Medulla oblongata (tissue), 1 donor: ENCODE results near the gene LAMB4.

Experiments used
- DNase-seq: peaks from one replicate; pipeline ENCODE4 v3.0.0-alpha.2; 2015; ENCODE audit errors: extremely low spot score

LAMB4 gene

DNA sequence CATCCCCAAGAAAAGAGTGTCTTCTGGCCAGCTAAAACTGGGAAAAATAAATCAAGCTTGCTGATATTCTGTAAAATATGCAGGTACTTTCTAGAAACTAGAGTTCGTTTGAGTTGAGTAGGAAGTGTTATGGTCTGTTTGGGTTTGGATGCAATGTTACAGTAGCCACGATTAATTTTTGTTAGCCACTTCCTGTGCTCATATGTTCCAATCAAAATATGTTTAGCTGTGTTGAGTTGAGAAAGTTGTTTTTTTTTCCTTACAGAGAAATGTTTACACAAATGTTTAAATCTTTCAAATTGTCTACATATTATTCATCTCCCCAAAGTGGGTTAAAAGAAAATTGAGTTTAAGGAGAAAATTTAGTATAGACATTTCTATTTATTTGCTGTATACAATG, 115.9 kb downstream of the LAMB4 start:
- no peak for DNase-seq

DNA sequence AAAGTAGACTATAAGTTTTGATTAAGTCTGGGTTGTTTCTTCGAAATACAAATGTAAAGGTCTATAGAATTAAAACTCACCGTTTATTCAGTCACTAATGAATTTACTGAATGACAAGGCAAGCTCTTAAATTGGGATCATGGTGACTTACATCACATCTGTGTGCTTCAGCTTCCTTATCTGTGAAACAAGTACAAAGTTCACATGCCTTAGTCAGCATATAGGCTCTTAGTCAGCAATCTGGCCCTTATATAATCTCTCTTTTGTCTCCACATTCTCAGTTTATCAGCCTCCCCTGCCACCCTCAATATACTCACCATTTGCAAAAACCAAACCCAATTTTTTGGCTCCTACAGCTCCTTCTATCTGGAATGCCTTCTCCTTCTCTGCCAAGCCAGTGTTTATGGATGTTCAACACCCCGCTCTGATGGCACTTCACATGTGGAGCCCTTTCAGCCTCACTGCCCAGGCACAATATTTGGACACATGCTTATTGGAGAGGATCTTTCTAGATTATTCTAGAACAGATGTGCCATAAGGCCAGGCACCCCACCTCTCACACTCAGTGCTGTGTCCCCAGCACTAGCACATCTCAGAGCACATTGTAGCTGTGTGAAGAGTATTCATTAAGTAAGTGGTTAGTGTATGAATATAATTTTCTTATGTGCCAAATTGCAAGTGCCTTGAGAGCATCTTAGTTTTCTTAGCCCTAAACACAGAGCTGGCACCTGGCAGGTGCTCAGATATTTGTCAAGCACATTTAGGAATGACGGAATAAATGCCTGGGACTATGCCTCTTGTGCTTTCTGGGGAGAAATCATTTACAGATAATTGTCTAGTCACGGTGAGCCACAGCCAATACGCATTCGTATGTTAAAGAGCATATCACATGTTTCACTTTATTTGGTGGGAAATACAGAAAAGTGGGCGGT, 117.4 kb downstream of the LAMB4 start:
- DNase-seq, result no peak

DNA sequence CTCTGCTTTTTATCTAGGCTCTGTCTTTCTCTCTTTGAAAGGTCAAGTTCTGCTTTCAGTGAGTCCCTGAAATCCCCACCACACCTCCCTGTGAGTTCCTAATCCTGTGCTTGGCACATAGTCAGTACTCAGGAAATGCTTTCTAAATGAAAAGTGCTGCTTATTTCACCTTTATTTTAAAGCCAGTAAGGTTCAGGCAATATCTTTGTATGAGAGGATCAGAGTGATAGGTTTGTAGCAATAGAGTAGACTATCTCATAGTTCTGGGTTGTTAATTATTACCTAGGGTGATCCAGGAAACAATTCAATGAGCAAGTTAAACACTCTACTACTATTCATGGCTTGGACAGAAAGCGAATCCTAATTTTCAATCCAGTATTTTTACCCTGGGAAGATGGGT, 119.8 kb downstream of the LAMB4 start:
- DNase-seq, result no peak

DNA sequence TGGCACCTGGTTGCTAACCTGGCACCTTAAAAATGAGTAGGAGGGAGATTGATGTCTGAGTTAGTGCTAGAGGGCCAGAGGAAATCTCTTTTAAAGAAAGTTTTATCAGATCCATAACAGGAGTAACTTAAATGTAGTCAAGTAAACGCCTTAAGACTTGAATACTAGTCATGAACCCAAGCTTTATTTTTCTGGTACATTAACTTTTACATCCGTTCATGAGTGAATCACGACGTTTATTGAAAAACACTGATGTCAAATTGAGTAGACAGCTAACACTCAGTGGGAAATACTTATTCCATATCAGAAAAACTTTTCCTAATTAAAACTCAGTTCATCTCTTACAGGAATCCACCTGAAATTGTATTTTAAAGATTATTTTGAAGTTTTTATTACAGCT, 120.3 kb downstream of the LAMB4 start:
- no peak for DNase-seq

DNA sequence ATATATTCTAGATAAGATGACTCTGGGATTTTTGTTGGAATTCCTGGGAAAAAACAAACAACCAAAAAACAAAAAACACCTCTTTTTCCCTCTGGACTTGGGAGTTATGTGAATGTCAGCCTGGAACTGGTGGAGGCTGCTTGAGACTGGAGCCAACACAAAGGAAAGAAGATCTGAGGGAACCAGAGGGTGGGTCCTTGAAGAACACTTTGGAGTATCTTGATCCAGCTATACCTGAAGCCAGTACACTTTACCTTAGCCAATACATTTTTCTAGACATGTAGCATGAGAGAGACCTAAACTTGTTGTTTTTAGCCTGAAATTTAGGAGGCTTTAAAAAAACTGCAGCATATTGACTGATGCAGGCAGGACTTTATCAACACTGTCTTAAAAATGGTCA, 121.3 kb downstream of the LAMB4 start:
- no peak for DNase-seq

DNA sequence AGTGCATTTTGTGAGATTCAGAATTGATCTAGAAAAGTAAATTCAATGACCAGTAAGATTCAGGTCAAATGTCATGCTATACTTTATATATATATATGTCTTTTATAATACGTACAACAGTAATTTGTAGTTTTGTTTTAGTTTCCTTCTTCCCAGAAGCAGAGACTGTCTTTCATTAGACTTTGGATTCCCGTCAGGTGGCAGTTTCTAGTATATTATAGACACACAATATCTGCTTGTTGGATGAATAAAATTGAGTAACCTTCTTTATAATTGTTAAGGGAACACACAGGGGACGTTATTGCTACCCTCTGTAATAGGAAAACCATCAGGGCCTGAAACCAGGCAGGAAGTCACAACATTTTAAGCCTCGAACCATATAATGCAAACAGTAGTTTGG, 121.9 kb downstream of the LAMB4 start:
- no peak for DNase-seq

DNA sequence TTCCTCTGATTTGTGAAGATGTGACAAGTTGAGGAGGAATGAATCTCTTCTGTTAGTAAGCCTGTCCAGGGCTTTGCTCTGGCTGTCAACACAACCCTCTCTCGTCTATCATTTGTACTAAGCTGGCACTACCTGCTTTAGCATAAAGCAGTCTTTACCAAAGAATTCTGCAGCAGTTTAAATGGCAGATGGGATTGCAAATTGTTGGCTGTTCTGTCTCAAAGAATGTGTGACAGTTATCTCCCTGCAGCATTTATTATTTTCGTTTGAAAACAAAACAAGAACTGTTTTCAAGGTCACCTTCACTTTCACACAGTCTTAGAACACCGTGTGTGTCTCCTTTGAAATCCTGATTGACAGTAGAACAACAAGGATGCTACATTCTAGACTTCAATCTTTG, 122.4 kb downstream of the LAMB4 start:
- no peak for DNase-seq

DNA sequence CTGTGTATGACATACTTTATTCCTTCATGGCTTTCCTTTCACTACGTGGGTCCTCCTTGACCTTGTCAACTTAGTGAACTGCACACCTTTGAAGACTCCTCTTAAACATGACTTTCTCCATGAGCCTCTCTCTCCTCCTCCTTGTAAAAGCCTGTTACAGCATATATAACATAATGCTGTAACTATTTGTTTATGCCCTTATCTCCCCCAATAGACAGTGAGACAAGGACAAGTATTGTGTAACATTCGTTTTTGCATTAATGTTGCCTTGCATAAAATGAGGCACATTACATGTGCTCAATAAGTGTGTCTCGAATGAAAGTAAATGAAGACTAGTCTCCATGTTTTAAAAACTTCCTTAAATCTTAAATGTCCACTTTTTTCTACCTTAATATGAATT, 122.9 kb downstream of the LAMB4 start:
- DNase-seq, result no peak

DNA sequence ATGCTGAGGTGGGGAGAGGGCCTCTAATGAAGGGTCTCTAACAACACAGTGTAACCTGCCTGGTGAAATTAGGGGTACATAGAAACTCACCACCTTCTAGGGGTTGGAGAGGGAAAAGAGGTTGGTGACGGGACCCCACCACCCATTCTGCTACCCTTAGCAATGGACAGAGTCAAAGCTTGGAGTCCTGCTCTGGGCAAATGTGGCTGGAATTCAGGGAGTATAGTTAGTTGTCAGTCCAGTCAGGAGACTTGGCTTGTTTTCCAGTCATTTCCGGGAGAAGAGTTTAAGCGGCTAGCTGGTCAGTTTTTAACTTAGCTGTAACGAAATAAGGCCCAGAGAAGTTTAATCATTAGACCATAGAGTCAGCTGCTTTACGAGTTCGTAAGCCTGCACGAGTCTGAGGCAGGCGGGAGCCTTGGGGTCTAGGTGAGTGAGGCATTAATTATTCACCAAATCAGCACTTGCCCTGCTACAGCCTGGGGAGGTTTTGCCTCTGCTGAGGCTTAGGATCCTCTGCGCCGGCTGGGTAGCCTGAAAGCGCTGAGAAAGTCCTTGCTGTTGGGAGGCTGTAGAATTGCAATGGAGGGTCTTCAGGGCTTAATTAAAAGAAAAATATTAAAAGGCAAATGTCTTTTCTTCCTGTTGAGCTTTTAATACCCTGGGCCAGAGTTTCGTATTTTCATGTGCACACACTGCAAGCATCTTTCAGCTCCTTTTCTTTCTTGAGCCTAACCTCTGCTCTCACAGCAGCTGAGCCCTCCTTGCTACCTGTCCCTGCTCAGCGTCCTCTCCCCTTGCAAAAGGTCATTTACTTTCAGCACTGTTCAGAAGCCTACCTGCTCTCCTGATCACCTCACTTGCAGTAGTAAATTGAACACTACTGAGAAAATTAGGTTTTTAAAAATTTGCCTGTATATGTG, 125.7 kb downstream of the LAMB4 start:
- DNase-seq, result no peak

DNA sequence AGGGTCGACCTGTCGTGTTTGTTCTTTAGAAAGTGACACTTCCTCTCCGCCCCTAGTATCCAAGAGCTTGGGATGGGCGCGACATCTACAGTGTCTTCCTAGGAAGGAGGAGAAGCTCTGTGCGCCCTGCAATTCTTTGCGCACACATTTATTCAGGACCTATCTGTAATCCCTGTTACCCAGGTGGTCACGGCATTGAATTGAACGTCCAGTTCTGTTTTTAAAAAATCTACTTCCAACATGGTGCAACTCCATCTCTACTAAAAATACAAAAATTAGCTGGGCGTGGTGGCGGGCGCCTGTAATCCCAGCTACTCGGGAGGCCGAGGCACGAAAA, 126.6 kb downstream of the LAMB4 start:
- no peak for DNase-seq

DNA sequence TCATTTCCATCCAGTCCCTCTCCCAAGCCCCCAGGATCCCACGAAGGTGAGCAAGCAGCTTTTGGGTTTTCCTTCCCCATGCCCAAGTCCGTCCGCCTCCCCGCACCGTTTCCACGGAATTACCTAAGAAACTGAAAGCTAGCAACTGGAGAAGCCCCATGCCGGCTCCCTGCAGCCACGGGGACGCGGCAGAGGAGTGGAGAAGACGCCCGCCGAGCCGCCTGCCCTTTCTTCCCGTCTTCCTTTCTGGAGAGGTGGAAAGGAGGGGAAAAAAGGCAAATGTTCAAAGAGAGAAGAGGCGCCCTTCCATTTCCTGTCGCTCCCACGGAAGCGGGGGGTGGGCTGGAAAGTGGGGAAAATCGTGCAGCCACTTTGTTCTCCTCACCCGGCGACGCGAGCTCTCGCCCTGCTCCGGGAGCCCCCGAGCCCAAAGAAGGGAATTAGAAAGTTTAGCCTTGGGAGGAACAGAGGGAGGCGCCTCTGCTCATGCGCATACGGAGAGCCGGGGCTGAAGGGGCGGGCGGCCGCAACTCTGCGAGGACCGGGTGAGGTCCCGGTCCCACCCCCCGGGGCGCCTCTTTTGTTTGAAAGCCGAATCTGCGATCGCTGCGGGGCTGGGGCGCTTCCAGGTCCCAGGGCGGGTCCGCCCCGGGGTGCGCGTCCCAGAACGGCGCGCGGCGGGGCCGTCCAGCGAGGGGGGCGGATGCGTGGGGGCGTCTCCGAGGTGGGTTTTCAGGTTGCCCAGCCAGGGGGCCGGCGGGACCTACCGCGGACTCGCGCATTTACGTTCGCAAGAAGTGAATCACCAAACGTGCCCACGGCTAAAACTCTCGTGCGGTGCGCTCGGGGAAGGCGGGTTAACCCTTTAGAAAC, 127.2 kb downstream of the LAMB4 start, which contains the start of gene LAMB1:
LAMB1 (minus strand) TSS at position 436 of the 873 bp plus-strand sequence; CDS start at position 160, 276 bp downstream.
- DNase-seq, result no peak

DNA sequence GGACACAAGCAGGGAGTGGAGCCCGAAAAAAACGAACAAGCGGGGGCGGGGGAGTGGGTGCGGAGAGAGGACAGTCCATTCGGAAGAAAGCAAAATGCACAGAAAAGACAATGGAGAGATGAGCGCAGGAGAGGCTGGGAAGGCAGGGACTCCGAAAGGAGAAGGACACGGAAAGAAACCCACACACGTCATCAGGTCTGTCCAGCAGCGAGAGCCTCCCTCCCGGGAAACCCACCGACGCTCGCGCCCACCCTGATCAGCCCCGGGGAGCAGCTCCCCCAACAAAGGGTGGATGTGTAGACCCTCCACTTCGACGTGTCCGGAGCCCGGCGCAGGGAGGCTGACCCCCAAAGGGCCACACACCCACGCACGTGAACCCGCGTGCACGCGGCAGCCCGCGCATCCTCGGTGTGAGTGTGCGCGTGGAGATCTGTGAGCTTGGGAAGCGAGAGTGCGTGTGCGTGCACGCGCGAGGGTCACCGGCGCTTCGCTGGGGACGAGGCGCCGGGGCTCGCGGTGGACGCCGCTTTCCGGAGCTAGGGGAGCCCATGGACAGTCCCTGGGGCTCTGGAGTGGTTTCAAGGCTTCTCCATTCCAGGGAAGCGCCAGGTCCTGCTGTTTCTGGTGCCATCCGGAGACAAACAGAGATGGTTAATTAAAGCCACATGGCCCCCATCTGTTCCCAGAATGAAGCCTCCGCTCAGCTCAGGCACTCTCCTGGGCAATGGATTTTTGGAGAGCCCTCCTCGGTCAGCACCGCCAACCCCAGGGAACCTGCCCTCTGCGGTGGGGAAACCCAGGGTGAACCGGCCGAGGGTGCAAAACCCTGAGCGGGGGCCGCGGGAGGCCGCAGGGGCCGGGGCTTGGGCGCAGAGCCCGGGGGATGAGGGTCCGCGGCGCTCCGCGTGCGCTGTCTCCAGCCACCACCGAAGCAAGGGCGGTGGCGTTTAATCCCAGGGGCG, 128.1 kb downstream of the LAMB4 start:
- DNase-seq, result no peak

DNA sequence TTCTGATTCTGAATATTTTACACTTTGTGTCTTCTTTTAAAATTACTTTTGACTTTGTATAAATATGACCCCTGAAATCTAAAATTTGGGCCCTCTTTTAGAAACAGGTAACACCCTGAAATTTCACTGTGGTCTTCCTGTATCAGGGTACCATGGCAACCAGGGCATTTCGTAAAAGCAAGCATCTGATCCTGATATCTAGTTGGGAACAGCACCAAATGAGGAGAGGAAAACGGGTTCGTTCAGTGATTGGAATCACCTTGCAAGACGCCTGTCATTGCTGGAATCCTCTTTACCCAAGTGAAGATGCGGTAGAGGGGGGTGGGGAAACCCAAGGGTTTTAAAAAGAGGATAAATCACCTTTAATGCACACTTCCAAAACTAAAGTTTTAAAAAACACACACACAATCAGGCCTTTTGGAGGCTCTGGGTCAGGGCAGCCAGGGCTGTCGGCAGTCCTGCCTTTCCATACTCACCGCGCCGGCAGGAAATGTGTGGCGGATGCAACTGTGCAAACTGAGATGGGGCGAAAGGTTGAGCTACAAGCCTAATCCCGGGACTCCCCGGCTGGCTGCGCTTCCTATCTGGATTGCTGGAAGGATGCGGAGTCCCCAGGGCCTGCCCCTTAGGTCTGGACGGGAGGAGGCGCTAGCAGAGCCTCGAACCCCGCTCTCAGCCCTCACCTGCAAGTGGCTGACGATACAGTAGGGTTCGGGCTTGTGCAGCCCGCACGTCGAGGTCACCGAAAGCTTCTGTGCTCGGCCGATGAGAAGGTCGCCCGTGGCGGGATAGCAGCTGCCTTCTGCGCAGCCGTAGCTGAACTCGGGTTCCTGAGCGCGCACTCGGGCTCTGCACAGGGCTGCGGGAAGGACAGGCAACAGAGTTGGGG, 129.0 kb downstream of the LAMB4 start:
- no peak for DNase-seq

DNA sequence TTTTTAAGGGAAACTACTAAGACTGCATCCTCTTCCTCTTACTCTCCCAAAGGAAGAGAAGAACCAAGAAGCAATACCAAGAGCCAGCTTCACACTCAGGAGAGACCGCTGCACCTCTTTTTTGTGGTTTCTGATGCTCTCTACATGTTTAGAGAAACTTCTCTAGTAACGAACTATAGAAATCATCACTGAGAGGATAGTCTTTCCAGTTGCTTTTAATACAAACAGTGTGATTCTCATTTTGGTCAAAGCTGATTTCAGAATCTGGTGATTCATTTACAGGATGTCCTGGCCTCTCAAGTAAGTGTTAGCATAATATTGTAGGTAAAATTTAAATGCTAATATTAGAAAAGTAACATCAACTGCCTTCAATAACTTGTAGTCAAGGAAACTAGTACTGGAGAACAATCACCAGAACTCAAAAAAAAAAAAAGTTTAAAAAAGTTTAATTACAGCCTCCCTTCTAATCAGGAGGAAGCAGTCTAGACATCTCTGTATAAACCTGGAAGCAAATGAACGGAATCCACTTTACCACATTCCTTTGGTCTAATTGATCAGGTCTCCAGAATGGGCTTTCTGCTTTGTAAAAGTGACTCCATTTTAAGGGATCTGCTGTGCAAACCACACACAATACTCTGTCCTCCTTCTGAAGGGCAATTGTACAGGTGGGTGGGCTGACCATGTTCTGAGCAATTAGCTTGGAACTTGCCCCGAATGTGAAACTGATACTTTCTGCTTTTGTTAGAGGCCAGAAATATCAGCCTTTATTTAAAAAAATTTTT, 130.2 kb downstream of the LAMB4 start:
- no peak for DNase-seq

DNA sequence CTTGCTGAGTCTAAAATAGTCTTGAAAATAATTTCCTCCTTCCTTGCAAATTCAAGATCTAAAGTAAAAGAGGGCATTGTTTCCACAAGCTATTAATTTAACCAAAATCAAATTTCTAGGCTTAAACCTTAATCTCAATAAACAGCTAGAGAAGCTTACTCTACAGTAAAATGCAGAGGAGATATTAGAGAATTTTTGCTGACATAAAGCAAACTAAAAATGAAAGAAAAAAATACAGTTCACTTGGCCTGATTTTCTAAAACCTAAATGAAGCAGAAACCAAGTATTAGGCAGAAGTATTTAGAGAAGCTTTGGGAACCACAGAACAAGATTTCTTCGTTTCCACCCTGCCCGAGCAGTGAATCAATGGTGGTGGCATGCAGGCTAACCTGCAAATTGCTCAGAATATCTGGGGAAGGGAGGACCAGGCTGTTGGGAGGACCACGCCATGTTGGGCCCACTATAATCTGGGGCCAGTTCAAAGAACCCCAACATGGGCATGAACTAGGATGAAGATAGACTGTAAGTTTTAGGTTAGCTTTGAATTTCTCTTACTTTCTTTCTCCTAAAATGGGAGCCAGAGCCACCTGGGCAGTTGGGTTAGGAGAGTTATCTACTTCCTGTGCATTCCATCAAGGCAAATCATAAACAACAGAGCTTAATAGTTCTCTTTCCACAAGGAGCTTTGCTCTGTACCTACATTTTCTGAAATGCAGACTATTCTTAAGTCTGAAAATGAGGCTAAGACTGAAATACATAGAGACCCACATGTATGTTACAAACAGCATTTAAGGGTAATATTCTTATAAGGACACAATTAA, 131.3 kb downstream of the LAMB4 start:
- no peak for DNase-seq

DNA sequence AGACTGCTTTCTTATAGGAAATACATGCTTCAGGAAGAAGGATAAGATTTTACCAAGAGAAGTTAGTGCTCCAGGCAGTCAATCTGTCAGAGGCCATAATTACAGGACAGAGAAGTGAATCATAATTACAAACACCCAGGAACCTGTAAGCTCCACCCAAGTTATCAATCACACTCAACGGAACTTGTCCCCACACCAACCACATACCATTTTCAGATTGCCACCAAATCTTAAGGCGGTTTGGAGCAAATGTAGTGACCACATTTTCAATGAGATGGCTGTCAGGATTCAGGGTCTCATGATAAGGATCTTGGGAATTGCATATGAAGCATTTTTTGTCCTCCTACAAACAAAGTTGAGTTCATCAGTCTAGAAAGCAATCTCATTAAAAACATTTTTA, 132.0 kb downstream of the LAMB4 start:
- DNase-seq, result no peak

DNA sequence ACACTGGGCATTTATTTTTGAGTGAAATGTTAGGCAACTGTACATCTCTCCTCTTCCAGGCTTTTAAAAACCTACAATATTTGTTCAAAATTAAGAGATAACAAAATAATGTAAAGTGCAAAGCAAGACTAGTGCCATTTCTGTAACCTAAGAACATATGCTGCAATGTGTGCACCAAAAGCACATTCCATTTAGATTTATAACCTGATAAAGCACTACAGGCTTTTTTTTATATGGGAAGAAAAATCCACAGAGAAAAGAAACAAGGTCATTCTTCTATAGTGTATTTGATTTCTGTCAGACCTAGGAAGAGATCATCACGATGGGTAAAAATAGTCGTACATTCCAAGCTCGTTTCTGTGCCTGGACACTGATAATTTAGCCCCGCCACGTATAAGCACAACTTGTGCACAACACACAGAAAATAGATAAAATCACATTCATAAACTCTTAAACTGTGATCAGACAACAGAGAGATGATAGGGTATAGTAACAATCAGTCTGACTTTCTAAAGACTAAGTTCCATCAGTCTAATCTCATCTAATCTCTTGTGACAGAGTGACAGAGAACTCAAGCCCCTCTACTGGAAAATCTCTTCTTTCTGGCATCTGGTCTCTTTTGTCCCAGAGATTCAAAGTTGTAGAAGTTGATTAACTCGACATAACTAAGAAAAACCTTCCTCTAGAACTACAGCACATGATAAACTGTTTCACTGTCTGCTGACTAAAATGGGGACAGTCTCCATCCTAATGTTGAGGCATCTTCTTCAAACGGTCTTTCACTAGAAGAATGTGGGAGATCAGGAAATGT, 133.9 kb downstream of the LAMB4 start:
- no peak for DNase-seq
